OCI-LY1 (cell line): ENCODE results near the gene ZGRF1.

Experiments used
- CTCF ChIP-seq: fragments of 200-600 bp; sonication (generic), shearing (Covaris generic); IDR thresholded peaks from 2 replicates; pipeline ENCODE4 v1.5.1; 2017; ENCODE audit warnings: mild to moderate bottlenecking, antibody characterized with exemption, low read length, moderate library complexity, mixed read lengths
- EZH2 ChIP-seq: fragments of 200-600 bp; sonication (generic), shearing (Covaris generic); IDR thresholded peaks from 2 replicates; pipeline ENCODE4 v1.8.0; 2017; ENCODE audit warnings: borderline replicate concordance, mixed run types, mild to moderate bottlenecking, antibody characterized with exemption, low read length, moderate library complexity, mixed read lengths

- no peak for TF ChIP-seq EZH2
- TF ChIP-seq CTCF = no peak
Measured at GRCh38 chr4:112562254-112562879, 74.3 kb downstream of the ZGRF1 start.
